CD4-positive, CD25-positive, alpha-beta regulatory T cell (primary cell): ENCODE results near the gene PRX. TPM values are rescaled to one million over a fixed set of nuclear protein-coding genes. Genes with fewer than 3 reads are reported as not detected.
A peak's percentile ranks its signal among the peaks of the same experiment; 100 is the strongest.
"Not testable (repeated sequence)": the region's sequence is repeated elsewhere in the genome, so short reads cannot be mapped to it uniquely, and the experiment has no call there.

Source experiments
- ATAC-seq, 2 donors: fragments of 150-1000 bp; cut with Tn5 transposase; one replicate each; pipeline ENCODE4 v1.10.0; 2021; ENCODE audit warnings: low read depth in 2 of 2, moderate number of reproducible peaks in 2 of 2, moderate library complexity in 1 of 2
- DNase-seq, 3 donors: peaks; one replicate each; pipeline versions ENCODE4 v3.0.0 to v3.0.0-alpha.2; 2012 to 2022; ENCODE audit warnings: mixed read lengths in 1 of 3
- H3K27ac ChIP-seq: one replicate; pipeline ENCODE4 v1.7.0; 2013; ENCODE audit warnings: mild to moderate bottlenecking, low read length; ENCODE audit not compliant: insufficient read depth, poor library complexity, severe bottlenecking
- H3K27me3 ChIP-seq: one replicate; pipeline ENCODE4 v1.7.0; 2013; ENCODE audit warnings: low read length; ENCODE audit not compliant: control insufficient read depth, insufficient read depth
- H3K36me3 ChIP-seq: one replicate; pipeline ENCODE4 v1.7.0; 2013; ENCODE audit warnings: mild to moderate bottlenecking, low read length, moderate library complexity; ENCODE audit not compliant: control insufficient read depth, insufficient read depth
- H3K4me1 ChIP-seq: 2 replicates; pipeline ENCODE4 v1.7.0; 2013; ENCODE audit warnings: mild to moderate bottlenecking, low read length; ENCODE audit not compliant: insufficient read depth, control insufficient read depth, poor library complexity, severe bottlenecking
- H3K4me3 ChIP-seq: one replicate; pipeline ENCODE4 v1.7.0; 2013; ENCODE audit warnings: low read depth, mild to moderate bottlenecking, low read length, moderate library complexity
- H3K9me3 ChIP-seq, 2 experiments: 1 replicate in 1 of 2; 2 replicates in 1 of 2; pipeline ENCODE4 v1.7.0; 2013; ENCODE audit warnings: low read length in 2 of 2, mild to moderate bottlenecking in 1 of 2, moderate library complexity in 1 of 2; ENCODE audit not compliant: control insufficient read depth in 2 of 2
- H3K27ac Mint-ChIP-seq, 3 donors: one replicate each; pipeline ENCODE4 v1.8.0; 2020 to 2022; ENCODE audit warnings: mild to moderate bottlenecking in 3 of 3, mixed read lengths in 3 of 3, moderate library complexity in 2 of 3
- H3K27me3 Mint-ChIP-seq: one replicate; pipeline ENCODE4 v1.8.0; 2022; ENCODE audit warnings: mild to moderate bottlenecking, mixed read lengths
- H3K36me3 Mint-ChIP-seq: one replicate; pipeline ENCODE4 v1.8.0; 2020; ENCODE audit warnings: mixed read lengths
- H3K4me1 Mint-ChIP-seq, 4 donors: one replicate each; pipeline ENCODE4 v1.8.0; 2020 to 2022; ENCODE audit warnings: mixed read lengths in 4 of 4, mild to moderate bottlenecking in 1 of 4
- H3K4me3 Mint-ChIP-seq, 4 donors: one replicate each; pipeline ENCODE4 v1.8.0; 2020 to 2022; ENCODE audit warnings: mild to moderate bottlenecking in 4 of 4, mixed read lengths in 4 of 4, moderate library complexity in 3 of 4
- H3K9me3 Mint-ChIP-seq, 7 donors: one replicate each; pipeline ENCODE4 v1.8.0; 2020 to 2022; ENCODE audit warnings: mixed read lengths in 7 of 7, mild to moderate bottlenecking in 3 of 7, moderate library complexity in 2 of 7
- polyA plus RNA-seq, 4 donors: library from polyadenylated mRNA; unstranded; fragments of 300-500 nt; fragmentation: Illumina TruSeq; gene quantifications; one replicate each; pipeline ENCODE4 v1.2.3, GENCODE V29; 2021
- total RNA-seq: library from RNA; stranded (reverse); gene quantifications from one replicate; pipeline ENCODE4 v1.2.3, GENCODE V29; 2022

PRX gene
- total and polyA plus RNA-seq, 5 donors from 2014 or later: 0.08 to 1.3 (median 0.39) TPM; not detected in 1

GRCh38 chr19:40378509-40378908 lies 34.7 kb downstream of the PRX start:
- ATAC-seq (no peak), DNase-seq (no peak)
- no peaks in the 10 kb centered on the region for H3K9me3 Mint-ChIP-seq
- H3K27me3 ChIP-seq: no peaks in the 10 kb centered on the region
- no peak overlapping the region for H3K4me3 ChIP-seq
- no peaks in the 10 kb centered on the region for H3K27me3 Mint-ChIP-seq
- H3K9me3 ChIP-seq: no peaks in the 10 kb centered on the region
- H3K36me3 Mint-ChIP-seq: peaks cover 11% of the 10 kb centered on the region
- H3K36me3 ChIP-seq: peaks cover 8% of the 10 kb centered on the region
- H3K27ac ChIP-seq: no peak overlapping the region
- no peaks in the 10 kb centered on the region for H3K4me1 ChIP-seq
- H3K27ac Mint-ChIP-seq: no peak overlapping the region
- H3K4me1 Mint-ChIP-seq: peaks cover 0 to 3% (median 0%) of the 10 kb centered on the region in 4 donors
- H3K4me3 Mint-ChIP-seq: no peak overlapping the region

- H3K36me3 Mint-ChIP-seq: peaks cover 11% of the 10 kb centered on the region
- H3K36me3 ChIP-seq: peaks cover 8% of the 10 kb centered on the region
- no peak overlapping the region for H3K27ac ChIP-seq
- no peaks in the 10 kb centered on the region for H3K27me3 ChIP-seq
- H3K4me3 ChIP-seq: no peak overlapping the region
- DNase-seq (no peak), ATAC-seq (no peak)
- H3K4me3 Mint-ChIP-seq: no peak overlapping the region
- no peaks in the 10 kb centered on the region for H3K27me3 Mint-ChIP-seq
- no peaks in the 10 kb centered on the region for H3K4me1 ChIP-seq
- peaks cover 0 to 3% (median 0%) of the 10 kb centered on the region in 4 donors for H3K4me1 Mint-ChIP-seq
- H3K9me3 Mint-ChIP-seq: no peaks in the 10 kb centered on the region
- H3K27ac Mint-ChIP-seq: no peak overlapping the region
- no peaks in the 10 kb centered on the region for H3K9me3 ChIP-seq
These were observed 35.2 kb downstream of the PRX start for GRCh38 chr19:40377876-40378385.

GRCh38 chr19:40376286-40376862 lies 36.8 kb downstream of the PRX start:
- Mint-ChIP-seq H3K4me3 (no peak overlapping the region), H3K27ac (no peak overlapping the region), H3K27me3 (no peaks in the 10 kb centered on the region), H3K9me3 (no peaks in the 10 kb centered on the region), H3K36me3 (peaks cover 19% of the 10 kb centered on the region), H3K4me1 (peaks cover 0 to 3% (median 0%) of the 10 kb centered on the region in 4 donors)
- H3K36me3 ChIP-seq: peaks cover 8% of the 10 kb centered on the region
- H3K27ac ChIP-seq: no peak overlapping the region
- no peak for ATAC-seq
- DNase-seq: no peak
- no peaks in the 10 kb centered on the region for H3K4me1 ChIP-seq
- no peaks in the 10 kb centered on the region for H3K9me3 ChIP-seq
- H3K27me3 ChIP-seq: no peaks in the 10 kb centered on the region
- no peak overlapping the region for H3K4me3 ChIP-seq

GRCh38 chr19:40374084-40374483 lies 39.1 kb downstream of the PRX start:
- H3K27ac ChIP-seq: no peak overlapping the region
- H3K27ac Mint-ChIP-seq: no peak overlapping the region
- no peak overlapping the region for H3K4me3 ChIP-seq
- H3K27me3 ChIP-seq: no peaks in the 10 kb centered on the region
- H3K4me3 Mint-ChIP-seq: no peak overlapping the region
- ATAC-seq: no peak
- H3K9me3 ChIP-seq: no peaks in the 10 kb centered on the region
- no peaks in the 10 kb centered on the region for H3K9me3 Mint-ChIP-seq
- H3K4me1 Mint-ChIP-seq: peaks cover 0 to 3% (median 0%) of the 10 kb centered on the region in 4 donors
- H3K27me3 Mint-ChIP-seq: no peaks in the 10 kb centered on the region
- H3K4me1 ChIP-seq: no peaks in the 10 kb centered on the region
- peaks cover 16% of the 10 kb centered on the region for H3K36me3 Mint-ChIP-seq
- no peak for DNase-seq
- H3K36me3 ChIP-seq: peaks cover 13% of the 10 kb centered on the region

- Histone ChIP-seq H3K4me1 (no peaks in the 10 kb centered on the region), H3K27ac (no peak overlapping the region), H3K4me3 (no peak overlapping the region), H3K27me3 (no peaks in the 10 kb centered on the region), H3K9me3 (no peaks in the 10 kb centered on the region), H3K36me3 (peaks cover 13% of the 10 kb centered on the region)
- Mint-ChIP-seq H3K4me1 (peaks cover 0 to 3% (median 0%) of the 10 kb centered on the region in 4 donors), H3K27ac (no peak overlapping the region), H3K36me3 (peaks cover 19% of the 10 kb centered on the region), H3K27me3 (no peaks in the 10 kb centered on the region), H3K9me3 (no peaks in the 10 kb centered on the region), H3K4me3 (no peak overlapping the region)
- ATAC-seq (no peak), DNase-seq (no peak)
These were observed 41.4 kb downstream of the PRX start for GRCh38 chr19:40371802-40372122.

GRCh38 chr19:40370997-40371801 lies 42.0 kb downstream of the PRX start:
- H3K4me3 Mint-ChIP-seq: no peak overlapping the region
- DNase-seq (no peak), ATAC-seq (no peak)
- peaks cover 16% of the 10 kb centered on the region for H3K36me3 ChIP-seq
- H3K4me1 ChIP-seq: no peaks in the 10 kb centered on the region
- peaks cover 19% of the 10 kb centered on the region for H3K36me3 Mint-ChIP-seq
- no peak overlapping the region for H3K27ac Mint-ChIP-seq
- H3K4me1 Mint-ChIP-seq: peaks cover 0 to 3% (median 0%) of the 10 kb centered on the region in 4 donors
- H3K9me3 Mint-ChIP-seq: no peaks in the 10 kb centered on the region
- H3K27me3 ChIP-seq: no peaks in the 10 kb centered on the region
- H3K27me3 Mint-ChIP-seq: no peaks in the 10 kb centered on the region
- no peak overlapping the region for H3K27ac ChIP-seq
- no peaks in the 10 kb centered on the region for H3K9me3 ChIP-seq
- no peak overlapping the region for H3K4me3 ChIP-seq

GRCh38 chr19:40370253-40370652 lies 42.9 kb downstream of the PRX start:
- not testable (repeated sequence) for H3K9me3 Mint-ChIP-seq, ATAC-seq, H3K27me3 Mint-ChIP-seq, H3K27ac ChIP-seq, DNase-seq, H3K27me3 ChIP-seq, H3K4me3 Mint-ChIP-seq, H3K9me3 ChIP-seq, H3K4me1 ChIP-seq, H3K4me3 ChIP-seq, H3K4me1 Mint-ChIP-seq
- peaks cover 19% of the 10 kb centered on the region for H3K36me3 ChIP-seq
- Mint-ChIP-seq H3K27ac (peak overlapping the region in 1 of 3 donors; percentile 85), H3K36me3 (peaks cover 19% of the 10 kb centered on the region)
